Skin of body (tissue), 2 donors: ENCODE data around the gene SOX5. TPM values are rescaled to one million over a fixed set of nuclear protein-coding genes. Genes with fewer than 3 reads are reported as not detected.
"Not testable (repeated sequence)": the region's sequence is repeated elsewhere in the genome, so short reads cannot be mapped to it uniquely, and the experiment has no call there.

Experiments used
- DNase-seq: peaks from one replicate; lab custom pipeline; 2025; lab: John Stamatoyannopoulos, UW
- total RNA-seq: library from RNA; depleted of rRNA; stranded (reverse); fragments of >200 nt; gene quantifications from one replicate; pipeline ENCODE4 v1.2.3, GENCODE V29; 2014

The SOX5 gene
- total RNA-seq, 1 donor from 2014 or later: 16.4 TPM

DNA sequence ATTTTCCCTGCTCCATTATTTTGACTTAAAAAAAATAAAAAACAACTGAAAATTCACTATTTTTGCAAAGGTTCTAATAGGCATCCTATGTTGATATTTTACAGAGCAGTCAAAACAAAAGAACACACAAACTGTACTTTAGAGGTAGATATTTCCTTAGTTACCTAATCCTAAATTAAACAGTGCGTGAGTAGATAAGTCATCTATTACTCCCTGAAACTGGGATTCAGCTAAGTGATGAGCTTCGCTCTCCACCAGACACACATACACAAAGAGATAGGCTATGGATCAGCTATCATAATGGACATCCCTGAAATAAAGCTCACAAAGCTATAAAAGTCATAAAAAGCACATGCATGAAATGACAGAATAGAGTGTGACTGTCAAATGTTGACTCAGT is 398.7 kb downstream of the SOX5 start:
- no peak for DNase-seq

DNA sequence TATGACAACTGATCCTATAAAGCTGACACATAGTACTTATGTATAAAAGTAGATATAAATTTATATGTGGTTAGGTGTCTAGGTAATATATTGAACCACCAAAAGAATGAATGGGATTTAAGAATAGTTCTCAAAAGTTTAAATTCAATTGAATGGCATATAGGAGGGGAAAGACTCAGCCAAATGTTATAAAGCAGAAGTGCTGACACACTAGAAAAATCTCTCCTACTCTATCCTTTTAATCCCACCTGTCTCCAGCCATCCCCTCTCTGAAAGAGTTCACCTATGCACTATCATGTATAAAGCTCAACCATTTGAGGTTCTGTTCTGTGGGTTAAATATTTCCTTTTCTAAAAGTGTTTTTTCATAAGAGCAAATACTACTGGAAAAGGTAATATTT is 400.7 kb downstream of the SOX5 start:
- no peak for DNase-seq

DNA sequence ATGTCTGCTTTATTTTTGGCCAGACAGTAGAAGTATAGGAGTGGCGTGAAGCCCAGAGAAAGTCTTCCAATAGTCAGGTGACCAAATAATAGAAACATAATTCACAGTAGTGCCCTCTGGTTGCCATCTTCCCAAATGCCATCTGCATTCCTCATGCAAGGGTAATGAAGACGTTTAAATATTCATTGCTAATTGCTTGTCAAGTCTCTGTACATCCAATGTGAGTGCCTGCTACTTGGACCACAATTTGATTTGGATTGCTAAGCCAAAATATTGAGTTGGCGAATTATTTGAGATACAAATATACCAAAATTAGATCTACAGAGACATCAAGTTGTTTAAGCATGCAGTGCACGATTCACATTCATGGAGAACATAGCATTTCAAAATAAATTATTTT is 402.7 kb downstream of the SOX5 start:
- no peak for DNase-seq

DNA sequence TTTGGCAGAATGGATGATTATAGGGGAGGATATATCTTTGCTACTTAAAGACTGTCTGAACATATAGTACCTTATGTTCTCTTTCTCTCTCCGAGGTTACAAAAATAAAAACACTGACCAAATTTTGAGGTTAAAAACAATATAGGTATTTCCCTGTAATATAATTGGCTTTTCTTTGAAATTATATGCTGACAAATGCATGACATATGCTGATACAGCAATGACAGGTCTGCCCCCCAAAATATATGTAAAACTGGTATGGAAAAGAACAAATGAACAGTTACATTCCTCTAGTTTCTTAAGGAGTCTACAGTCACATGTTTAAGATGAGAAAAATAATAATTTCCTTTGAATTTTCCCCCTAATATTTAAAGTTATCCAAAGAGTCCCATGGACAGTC is 405.7 kb downstream of the SOX5 start:
- no peak for DNase-seq

DNA sequence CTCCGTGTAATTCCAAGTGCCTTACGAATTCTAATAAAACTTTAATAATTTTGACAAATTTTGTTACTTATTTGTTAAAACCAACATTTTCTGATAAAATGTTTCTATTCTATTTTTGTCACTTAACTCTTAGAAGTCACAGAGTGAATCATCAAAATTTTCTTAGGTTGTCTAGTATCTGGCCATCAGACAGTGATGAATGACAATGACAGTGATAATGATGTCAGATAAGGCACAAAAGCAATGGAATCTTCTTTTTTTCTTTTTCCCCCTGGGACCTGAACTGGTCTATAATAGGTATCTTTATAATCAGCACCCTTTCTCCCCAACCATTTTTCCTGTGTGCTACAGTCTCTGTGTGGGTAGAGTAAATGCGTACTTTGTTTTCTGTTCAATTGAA is 407.3 kb downstream of the SOX5 start:
- DNase-seq: no peak

DNA sequence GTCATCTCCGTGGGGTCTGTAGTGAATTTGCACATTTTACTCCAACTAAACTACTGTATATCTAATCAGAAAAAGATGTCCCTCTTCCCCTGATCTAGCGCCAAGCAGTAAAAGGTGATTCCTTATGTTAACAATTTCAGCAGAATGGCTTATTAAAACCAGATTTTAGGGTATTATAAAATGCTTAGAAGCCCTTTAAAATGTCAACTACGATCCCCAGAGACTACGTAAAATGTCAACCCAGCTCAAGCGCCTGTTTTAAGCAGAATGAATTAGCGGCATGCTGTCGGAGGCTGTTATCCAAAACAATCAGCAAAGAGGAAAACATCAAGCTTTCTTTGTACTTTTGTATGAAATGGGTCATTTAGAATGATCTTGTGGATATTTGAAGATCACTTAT is 408.9 kb downstream of the SOX5 start:
- no peak for DNase-seq

DNA sequence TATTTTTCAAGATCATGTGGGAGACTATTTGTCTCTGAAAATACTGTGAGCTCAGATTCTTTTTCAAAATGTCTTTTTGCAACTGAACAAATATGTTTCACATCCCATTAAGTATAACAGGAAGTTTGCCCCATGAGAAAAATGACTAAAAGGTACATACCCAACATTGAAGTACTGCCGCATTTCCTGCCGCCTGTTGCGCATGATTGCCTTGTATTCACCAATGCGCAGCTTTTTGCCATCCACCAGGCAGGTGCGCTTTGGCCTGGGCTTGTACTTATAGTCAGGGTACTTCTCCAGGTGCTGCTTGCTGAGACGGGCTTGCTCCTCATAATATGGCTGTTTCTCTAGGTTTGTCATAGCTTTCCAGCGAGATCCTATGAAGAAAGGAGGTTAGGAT is 413.2 kb downstream of the SOX5 start:
- no peak for DNase-seq

DNA sequence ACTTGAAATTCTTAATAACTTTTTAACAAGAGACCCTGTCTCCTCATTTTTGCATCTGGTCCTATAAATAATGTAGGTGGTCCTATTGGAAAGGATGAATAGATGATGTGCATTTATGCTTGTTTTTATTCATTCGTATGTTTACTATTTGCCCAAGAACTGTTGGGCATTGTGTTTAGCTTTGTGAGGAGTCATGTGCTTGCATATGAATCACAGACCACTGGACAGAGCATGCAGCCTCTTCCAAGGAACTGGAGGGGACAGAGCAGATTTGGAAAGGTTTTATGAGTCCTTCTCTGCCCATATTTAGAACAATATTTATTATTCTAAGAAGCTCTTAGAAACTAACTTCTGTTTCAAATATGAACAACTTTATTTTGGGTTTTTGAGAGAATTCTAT is 414.0 kb downstream of the SOX5 start:
- DNase-seq: no peak

DNA sequence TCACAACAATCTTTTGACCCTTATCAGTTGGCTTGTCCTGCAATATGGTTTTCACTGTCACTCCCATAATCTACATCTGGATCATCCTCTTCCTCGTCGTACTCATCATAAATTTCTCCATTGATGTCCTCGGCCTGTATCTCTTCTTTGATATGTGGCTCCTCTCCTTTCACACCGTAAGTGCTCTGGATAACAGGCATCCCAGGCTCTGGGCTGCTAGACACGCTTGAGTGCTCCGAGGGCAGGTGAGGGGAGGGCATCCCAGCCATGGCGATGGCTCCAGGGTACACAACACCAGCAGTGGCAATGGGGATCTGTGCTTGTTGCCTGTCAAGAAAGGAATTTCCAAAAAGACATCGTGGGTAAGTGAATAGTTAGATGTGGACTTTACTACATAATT is 415.3 kb downstream of the SOX5 start:
- DNase-seq: no peak

DNA sequence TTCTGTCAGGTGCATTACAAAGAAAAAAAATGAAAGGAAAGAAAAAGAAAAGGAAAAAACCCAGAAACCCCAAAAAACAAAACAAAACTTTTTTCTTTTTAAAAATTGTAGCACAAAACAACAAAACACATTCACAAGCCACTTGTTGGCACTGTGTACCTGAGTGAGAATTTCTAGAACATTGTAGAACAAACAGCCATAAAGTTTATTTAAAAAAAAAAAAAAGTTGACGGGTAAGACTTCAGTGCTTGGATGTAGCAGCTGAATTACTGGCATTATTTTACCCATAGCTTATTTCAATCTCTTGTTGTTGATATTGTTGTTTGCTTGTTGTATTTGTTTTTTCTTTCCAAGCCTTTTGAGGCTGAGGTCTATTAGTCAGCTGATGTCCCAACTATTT is 415.8 kb downstream of the SOX5 start:
- no peak for DNase-seq

DNA sequence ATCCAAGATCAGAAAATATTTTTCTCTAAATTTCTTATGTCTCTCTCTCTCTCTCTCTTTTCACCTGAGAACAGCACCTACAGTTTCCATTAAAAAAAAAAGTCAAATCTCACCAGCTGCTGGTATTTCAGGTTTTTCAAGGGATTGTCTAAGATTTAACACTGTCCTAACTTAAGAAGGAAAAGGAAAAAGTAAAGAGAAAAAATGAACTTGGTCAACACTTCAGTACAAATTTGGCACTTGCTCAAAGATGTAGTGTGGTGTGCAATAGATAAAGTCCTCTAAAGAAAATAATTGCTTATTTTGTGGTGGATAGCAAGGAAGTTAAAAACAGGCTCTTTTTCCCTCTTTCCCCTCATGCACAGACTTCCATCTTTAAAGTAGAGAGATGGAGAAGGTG is 416.2 kb downstream of the SOX5 start:
- DNase-seq: no peak

DNA sequence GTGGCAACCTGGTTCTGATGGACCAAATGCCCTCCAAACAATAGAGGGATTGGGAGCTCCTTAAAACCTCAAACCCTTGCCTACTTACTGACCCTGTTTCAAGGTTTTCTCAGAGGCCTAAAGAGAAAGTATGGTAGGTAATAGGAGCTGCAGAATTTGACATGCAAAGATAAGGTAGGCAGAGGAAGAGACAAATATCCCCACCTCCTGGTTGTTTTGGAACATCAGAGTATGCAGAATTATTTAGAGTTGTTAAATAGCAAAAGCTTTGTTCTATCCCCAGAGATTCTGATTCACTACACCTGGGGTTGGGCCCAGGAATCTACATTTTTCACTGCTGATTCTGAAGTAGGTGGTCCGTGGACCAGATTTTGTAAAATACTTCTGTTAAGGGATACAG is 421.2 kb downstream of the SOX5 start:
- no peak for DNase-seq

DNA sequence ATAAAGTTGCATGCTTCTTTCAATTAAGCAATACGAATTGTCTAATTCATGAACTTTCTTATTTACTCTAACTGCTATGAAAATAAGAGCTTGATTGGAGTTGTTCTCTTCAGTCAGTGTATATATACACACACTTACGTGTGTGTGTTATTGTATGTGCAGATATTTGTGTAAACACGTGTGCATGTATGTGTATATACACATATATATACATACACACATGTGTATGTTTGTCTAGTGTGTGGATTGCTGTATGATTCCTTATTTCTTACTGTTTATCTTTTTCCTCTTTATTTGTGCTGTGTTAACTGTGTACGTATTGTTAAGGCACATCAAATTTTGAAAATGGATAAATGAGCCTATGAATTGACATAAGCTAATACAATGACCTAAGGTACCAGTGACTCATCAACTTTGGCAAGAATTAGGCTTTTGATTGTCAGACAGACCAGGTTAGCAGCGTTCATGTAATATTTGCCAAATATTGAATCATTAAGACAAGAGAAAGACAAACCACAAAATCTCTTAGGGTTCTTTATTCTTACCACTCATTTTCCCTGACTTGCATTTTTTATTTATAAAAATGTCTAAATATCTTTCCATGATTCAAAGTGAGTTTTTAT is 423.9 kb downstream of the SOX5 start:
- no peak for DNase-seq

DNA sequence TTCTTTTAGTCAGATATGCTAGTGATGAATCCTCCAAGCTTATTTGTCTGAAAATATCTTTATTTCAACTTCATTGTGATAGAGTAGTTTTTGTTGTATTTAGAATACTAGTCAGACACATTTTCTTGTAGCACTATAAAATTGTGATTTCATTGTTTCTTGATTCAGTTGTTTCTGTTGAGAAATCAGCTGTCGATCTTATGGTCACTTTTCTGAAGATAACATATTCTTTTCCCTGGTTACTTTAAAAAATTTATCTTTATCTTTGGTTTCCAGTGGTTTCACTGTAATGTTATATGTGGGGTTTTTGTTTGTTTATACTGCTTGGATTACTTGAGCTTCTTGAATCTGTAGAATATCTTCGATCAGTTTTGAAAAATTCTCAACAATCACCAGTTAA is 426.1 kb downstream of the SOX5 start:
- DNase-seq: no peak

DNA sequence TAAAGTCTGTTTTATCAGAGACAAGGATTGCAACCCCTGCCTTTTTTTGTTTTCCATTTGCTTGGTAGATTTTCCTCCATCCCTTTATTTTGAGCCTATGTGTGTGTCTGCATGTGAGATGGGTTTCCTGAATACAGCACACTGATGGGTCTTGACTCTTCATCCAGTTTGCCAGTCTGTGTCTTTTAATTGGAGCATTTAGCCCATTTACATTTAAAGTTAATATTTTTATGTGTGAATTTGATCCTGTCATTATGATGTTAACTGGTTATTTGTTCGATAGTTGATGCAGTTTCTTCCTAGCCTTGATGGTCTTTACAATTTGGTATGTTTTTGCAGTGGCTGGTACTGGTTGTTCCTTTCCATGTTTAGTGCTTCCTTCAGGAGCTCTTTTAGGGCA is 430.0 kb downstream of the SOX5 start:
- not testable (repeated sequence) for DNase-seq

DNA sequence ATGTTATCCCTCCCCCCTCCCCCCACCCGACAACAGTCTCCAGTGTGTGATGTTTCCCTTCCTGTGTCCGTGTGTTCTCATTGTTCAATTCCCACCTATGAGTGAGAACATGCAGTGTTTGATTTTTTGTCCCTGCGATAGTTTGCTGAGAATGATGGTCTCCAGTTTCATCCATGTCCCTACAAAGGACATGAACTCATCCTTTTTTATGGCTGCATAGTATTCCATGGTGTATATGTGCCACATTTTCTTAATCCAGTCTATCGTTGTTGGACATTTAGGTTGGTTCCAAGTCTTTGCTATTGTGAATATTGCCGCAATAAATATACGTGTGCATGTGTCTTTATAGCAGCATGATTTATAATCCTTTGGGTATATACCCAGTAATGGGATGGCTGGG is 433.7 kb downstream of the SOX5 start:
- not testable (repeated sequence) for DNase-seq

DNA sequence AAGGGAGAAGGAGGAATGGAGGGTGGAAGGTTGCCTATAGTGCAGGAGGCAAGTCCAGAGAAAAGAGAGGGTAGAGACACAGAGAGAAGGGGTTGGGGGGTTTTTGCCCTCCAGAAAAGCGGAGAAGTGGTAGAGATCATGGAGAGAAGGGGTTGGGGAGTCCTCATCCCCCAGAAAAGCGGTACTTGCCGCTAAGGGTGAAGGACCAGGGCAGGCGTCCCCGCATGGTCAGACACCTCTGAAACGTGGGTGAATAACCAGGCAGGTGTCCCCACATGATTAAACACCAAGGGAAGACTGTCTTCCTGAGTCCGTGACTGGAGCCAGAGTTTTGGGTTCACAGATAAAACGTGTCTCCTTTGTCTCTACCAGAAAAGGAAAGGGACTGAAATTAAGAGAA is 439.0 kb downstream of the SOX5 start:
- no peak for DNase-seq

DNA sequence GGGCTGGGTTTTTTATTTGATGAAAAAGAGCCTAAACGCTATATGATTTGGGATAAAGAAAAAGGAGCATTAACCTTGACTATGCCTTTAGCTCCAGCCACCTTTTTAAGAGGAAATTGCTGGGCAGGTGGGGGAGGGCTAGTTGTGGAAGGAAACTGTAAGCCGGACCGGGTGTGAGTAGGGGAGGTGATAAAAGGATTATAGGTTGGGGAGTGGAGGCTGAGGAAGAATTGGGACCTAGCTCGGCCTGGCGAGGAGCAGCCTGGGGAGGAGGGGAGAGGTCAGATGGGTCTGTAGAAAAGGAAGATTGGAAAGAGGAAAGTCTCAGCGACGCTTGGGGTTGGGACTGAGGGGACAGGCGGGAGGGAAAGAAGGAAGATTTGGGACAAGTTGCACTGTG is 439.6 kb downstream of the SOX5 start:
- not testable (repeated sequence) for DNase-seq

DNA sequence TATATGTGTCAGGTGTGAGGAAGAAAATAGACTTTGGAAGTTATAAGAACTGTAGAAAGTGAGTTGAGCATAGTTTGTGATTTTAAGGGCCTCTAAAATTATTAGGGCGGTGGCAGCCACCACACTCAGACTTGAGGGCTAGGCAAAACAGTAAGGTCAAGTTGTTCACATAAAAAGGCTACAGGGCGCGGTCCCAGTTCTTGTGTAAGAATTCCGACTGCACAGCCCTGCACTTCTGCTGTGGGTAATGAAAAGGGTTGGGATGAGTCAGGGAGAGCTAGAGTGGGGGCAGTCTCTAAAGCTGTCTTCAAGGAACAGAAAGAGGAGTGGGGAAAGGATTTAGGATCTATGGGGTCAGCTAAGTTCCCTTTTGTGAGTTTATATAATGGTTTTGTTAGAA is 441.7 kb downstream of the SOX5 start:
- DNase-seq: not testable (repeated sequence)

DNA sequence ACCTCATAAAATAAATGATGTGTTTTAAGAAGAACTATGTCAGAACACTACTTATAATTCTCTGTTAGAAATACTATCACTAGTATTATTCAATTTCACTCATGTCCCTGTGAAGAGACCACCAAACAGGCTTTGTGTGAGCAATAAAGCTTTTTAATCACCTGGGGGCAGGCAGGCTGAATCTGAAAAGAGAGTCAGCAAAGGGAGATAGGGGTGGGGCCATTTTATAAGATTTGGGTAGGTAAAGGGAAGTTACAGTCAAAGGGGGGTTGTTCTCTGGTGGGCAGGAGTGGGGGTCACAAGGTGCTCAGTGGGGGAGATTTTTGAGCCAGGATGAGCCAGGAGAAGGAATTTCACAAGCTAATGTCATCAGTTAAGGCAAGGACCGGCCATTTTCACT is 443.7 kb downstream of the SOX5 start:
- DNase-seq: not testable (repeated sequence)

DNA sequence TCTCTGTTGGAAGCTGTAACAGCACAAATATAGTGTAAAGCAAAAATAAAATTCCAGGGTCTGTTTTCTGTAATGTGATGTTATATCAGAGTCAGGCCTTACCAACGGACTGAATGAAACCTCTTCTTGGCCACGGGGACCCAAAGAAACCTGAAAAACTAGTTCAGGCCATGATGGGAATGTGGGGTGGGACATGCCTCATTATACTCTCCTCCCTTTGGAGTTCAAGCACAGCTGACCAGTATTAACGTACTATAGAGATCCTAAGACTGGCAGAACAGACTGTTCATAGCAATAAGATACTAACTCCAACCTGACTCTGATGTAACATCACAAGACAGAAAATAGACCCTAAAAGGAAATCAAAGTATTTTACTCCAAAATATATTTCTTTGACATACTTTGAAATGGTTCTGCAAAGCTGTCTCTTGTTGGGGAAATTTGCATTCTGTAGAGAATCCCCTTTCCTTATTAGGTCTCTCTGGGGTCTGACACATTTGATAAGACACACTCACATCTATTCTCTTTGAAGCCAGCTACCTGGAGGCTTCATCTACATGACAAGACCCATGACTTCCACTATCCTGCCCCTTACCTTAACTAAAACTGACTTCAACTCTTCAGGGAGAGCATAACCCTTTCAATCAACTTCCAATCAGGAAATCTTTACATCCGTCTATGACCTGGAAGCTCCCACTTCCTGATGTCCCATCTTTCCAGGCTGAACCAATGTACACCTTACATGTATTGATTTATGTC is 444.6 kb downstream of the SOX5 start:
- DNase-seq: no peak

DNA sequence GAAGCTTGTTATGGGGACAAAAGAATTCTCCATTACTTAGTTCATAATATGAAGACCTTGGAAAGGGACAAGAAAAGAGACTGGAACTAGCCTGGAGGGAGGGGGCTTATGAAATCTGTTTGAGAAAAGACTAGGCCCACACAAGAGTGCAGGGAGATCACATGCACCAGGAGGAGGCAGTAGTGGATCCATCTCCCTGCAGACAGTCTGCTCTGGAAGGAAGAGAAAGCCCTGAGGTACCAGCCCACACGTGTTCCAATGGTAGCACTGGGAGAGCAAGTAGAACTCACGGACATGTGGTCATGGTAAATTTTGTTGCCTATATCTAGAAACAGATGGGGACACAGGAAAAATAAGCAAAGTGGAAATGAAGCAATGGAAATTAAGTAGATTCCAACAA is 445.4 kb downstream of the SOX5 start:
- no peak for DNase-seq

DNA sequence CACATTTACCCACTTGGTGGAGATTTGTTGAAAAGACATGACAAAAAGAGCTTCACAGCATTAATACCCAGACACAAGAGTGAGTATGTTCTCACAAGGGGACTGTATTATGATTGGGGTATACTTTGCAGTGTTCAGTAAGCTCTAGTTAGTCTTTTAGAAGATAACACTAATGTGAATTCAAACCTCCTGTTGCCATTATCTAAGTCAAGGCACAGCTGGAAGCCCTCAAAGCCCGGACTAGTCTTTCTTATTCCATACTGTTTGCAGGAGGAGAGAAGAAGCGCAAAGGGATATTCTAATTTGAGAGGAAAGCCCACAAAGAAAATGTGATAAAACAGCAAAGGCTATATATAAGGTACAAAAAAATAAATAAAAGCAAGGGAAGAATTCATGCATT is 445.9 kb downstream of the SOX5 start:
- DNase-seq: no peak
